KMS-11 (cell line): ENCODE measurements around the gene KCNK1.

Experiments used
- H2AFZ ChIP-seq: fragments of 200-600 bp; sonication (generic); 2 replicates; pipeline ENCODE4 v1.6.1; 2016; ENCODE audit warnings: antibody characterized with exemption, mixed run types, low read depth
- H3K27ac ChIP-seq: fragments of 200-600 bp; sonication (generic); 2 replicates; pipeline ENCODE4 v1.6.1; 2016; ENCODE audit warnings: mild to moderate bottlenecking, mixed run types
- H3K27me3 ChIP-seq: fragments of 200-600 bp; sonication (generic); 2 replicates; pipeline ENCODE4 v1.6.1; 2017; ENCODE audit warnings: mild to moderate bottlenecking, low read depth, mixed run types, moderate library complexity; ENCODE audit not compliant: insufficient read depth
- H3K36me3 ChIP-seq: fragments of 200-600 bp; sonication (generic); 2 replicates; pipeline ENCODE4 v1.6.1; 2017; ENCODE audit warnings: mild to moderate bottlenecking, mixed run types; ENCODE audit not compliant: insufficient read depth
- H3K4me1 ChIP-seq: fragments of 200-600 bp; sonication (generic); 2 replicates; pipeline ENCODE4 v1.6.1; 2016; ENCODE audit warnings: mild to moderate bottlenecking, low read depth, mixed run types; ENCODE audit not compliant: poor library complexity, severe bottlenecking
- H3K4me2 ChIP-seq: fragments of 200-600 bp; sonication (generic); 2 replicates; pipeline ENCODE4 v1.7.0; 2016; ENCODE audit warnings: mild to moderate bottlenecking, mixed run types
- H3K4me3 ChIP-seq: fragments of 200-600 bp; sonication (generic); IDR thresholded peaks from 2 replicates; pipeline ENCODE4 v1.6.1; 2017; ENCODE audit warnings: low read depth, low read length, mixed read lengths; ENCODE audit not compliant: insufficient read depth
- H3K79me2 ChIP-seq: fragments of 200-600 bp; sonication (generic); 2 replicates; pipeline ENCODE4 v1.6.1; 2016; ENCODE audit warnings: low read depth, mixed run types; ENCODE audit not compliant: insufficient read depth
- H3K9ac ChIP-seq: fragments of 200-600 bp; sonication (generic); 2 replicates; pipeline ENCODE4 v1.6.1; 2016; ENCODE audit warnings: mild to moderate bottlenecking, mixed run types
- H4K20me1 ChIP-seq: fragments of 200-600 bp; sonication (generic); 2 replicates; pipeline ENCODE4 v1.6.1; 2016; ENCODE audit warnings: mild to moderate bottlenecking, mixed run types; ENCODE audit not compliant: insufficient read depth
- CTCF ChIP-seq: fragments of 200-600 bp; sonication (generic); conservative IDR thresholded peaks from 2 replicates; pipeline ENCODE4 v1.6.1; 2017; ENCODE audit warnings: low read depth, mild to moderate bottlenecking, antibody characterized with exemption, low read length, moderate library complexity, mixed read lengths

The KCNK1 gene

GRCh38 chr1:233707880-233708815 lies 94.2 kb downstream of the KCNK1 start:
- Histone ChIP-seq H3K36me3 (no peaks in the 10 kb centered on the region), H3K4me1 (peaks cover 25% of the 10 kb centered on the region), H3K27me3 (no peaks in the 10 kb centered on the region), H3K79me2 (no peaks in the 10 kb centered on the region), H3K27ac (peak overlapping the region; percentile 66), H3K9ac (peak overlapping the region; percentile 20; the same call in 1 of the 2 replicates), H4K20me1 (no peaks in the 10 kb centered on the region), H3K4me2 (peak overlapping the region; percentile 62; the same call in 1 of the 2 replicates), H3K4me3 (no peak overlapping the region), H2AFZ (peak overlapping the region; percentile 21)
- TF ChIP-seq CTCF: no peak

- no peak for TF ChIP-seq CTCF
These were observed 96.1 kb downstream of the KCNK1 start for GRCh38 chr1:233710031-233710430.

GRCh38 chr1:233710507-233710906 lies 96.6 kb downstream of the KCNK1 start:
- Histone ChIP-seq H3K4me1 (peaks cover 25% of the 10 kb centered on the region), H3K4me2 (no peak overlapping the region), H3K9ac (no peak overlapping the region), H3K27me3 (no peaks in the 10 kb centered on the region), H3K79me2 (no peaks in the 10 kb centered on the region), H3K36me3 (no peaks in the 10 kb centered on the region), H3K4me3 (no peak overlapping the region), H4K20me1 (no peaks in the 10 kb centered on the region), H3K27ac (no peak overlapping the region), H2AFZ (no peak overlapping the region)
- TF ChIP-seq CTCF: no peak

More at GRCh38 chr1:233710031-233710430, 96.1 kb downstream of the KCNK1 start:
- peaks cover 25% of the 10 kb centered on the region for H3K4me1 ChIP-seq
- no peak overlapping the region for H3K4me3 ChIP-seq
- H3K27ac ChIP-seq: no peak overlapping the region
- H3K79me2 ChIP-seq: no peaks in the 10 kb centered on the region
- no peak overlapping the region for H3K9ac ChIP-seq
- no peak overlapping the region for H3K4me2 ChIP-seq
- no peak overlapping the region for H2AFZ ChIP-seq
- no peaks in the 10 kb centered on the region for H3K27me3 ChIP-seq
- H4K20me1 ChIP-seq: no peaks in the 10 kb centered on the region
- H3K36me3 ChIP-seq: no peaks in the 10 kb centered on the region

- H3K27ac ChIP-seq: no peak overlapping the region
- H2AFZ ChIP-seq: no peak overlapping the region
These were observed 100.8 kb downstream of the KCNK1 start for GRCh38 chr1:233714631-233715217.

More at GRCh38 chr1:233714631-233715217, 100.8 kb downstream of the KCNK1 start:
- Histone ChIP-seq H3K4me1 (no peaks in the 10 kb centered on the region), H4K20me1 (no peaks in the 10 kb centered on the region), H3K36me3 (no peaks in the 10 kb centered on the region), H3K79me2 (no peaks in the 10 kb centered on the region), H3K27me3 (no peaks in the 10 kb centered on the region), H3K9ac (no peak overlapping the region), H3K4me3 (no peak overlapping the region), H3K4me2 (no peak overlapping the region)
- no peak for TF ChIP-seq CTCF
